ENCODE results near the gene SNAP25.

Gene SNAP25

DNA sequence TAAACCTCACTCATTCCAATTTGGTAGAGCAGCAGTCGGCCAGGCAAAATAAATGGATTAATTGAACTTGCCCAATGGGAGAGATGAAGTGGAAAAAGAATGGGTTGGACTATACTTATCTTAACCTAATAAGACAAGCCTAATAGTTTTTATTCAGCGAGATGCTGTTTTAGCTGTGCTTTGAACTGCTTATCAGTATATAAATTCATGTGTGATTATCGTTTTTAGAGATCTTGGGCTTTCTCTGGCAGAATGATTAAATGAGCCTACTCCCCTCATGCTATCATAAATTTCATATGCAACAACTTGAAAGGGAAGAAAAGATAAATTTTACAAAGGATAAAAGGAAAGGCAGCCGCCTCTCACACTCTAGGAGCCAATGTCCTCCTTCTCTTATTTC lies 59.8 kb downstream of the SNAP25 start:
- TF ChIP-seq, protein P1, sequence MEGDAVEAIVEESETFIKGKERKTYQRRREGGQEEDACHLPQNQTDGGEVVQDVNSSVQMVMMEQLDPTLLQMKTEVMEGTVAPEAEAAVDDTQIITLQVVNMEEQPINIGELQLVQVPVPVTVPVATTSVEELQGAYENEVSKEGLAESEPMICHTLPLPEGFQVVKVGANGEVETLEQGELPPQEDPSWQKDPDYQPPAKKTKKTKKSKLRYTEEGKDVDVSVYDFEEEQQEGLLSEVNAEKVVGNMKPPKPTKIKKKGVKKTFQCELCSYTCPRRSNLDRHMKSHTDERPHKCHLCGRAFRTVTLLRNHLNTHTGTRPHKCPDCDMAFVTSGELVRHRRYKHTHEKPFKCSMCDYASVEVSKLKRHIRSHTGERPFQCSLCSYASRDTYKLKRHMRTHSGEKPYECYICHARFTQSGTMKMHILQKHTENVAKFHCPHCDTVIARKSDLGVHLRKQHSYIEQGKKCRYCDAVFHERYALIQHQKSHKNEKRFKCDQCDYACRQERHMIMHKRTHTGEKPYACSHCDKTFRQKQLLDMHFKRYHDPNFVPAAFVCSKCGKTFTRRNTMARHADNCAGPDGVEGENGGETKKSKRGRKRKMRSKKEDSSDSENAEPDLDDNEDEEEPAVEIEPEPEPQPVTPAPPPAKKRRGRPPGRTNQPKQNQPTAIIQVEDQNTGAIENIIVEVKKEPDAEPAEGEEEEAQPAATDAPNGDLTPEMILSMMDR (IDR thresholded peaks at IDR 0.05; ENCODE audit: borderline replicate concordance, control extremely low read depth, extremely low read depth, insufficient read depth, missing control alignments): no peak
- in situ Hi-C loops (cut with MboI; ENCODE audit: low sequenced_read_pairs, unreplicated experiment): no loop called here
- DNase-seq (ENCODE audit: low spot score): no peak

DNA sequence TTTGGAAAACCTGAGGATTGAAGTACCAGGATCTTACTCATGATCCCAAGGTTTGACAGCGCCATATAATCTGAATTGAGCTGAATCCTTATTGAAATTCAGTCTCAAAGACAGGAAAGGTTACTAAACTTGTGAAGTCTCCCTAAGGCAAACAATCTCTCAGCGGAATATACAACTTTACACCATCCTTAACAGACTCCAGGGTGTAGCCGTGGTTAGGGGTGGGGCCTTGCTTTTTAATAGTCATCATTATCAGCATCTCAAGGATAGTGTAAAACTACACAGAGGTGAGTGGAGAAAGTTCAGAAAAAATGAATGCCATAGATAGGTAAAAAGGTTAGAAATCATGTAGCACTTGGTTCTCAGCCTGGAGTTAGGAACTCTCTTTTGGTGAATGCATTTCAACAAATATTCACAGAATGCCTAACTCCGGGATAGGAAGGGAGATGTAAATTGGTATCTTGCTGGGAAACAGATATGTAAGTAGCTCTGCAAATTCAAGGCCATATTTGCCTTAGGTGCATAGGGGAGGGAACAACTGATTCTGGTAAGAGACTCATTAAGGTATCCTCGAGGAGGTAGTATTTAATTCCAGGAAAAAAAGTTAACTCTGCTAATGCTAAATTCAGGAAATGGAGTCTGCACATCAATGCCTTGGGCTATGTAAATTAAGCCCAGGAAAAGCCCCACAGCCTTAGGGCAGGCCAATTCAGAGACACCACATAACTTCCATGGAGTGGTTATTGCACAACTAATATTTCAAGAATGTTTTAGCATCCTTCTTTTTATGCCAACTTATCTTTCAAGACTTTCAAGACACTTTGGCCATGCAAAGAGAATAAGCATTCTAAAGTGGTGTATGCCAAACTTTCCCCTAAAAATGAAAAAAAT lies 61.6 kb downstream of the SNAP25 start:
- in situ Hi-C loops (cut with MboI; ENCODE audit: low sequenced_read_pairs, unreplicated experiment): no loop called here
- TF ChIP-seq, protein P1 (IDR thresholded peaks at IDR 0.05; ENCODE audit: borderline replicate concordance, control extremely low read depth, extremely low read depth, insufficient read depth, missing control alignments): no peak
- no peak for DNase-seq (ENCODE audit: low spot score)

DNA sequence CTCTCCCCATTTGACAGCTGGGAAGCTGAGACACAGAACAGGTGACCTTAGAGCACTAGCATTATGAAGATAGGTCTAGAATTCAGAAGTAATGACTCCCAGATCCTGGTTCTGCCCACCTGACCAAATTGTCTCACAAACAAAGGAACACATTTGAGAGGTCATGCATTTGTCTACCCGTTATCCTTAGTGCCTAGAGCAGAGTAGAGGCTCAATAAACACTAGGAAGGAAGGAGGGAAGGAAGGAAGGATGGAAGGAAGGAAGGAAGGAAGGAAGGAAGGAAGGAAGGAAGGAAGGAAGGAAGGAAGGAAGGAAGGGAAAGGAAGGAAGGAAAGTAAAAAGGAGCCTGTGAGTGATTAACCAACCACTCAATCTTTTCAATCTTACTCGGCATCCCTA lies 63.3 kb downstream of the SNAP25 start:
- TF ChIP-seq, protein P1 (IDR thresholded peaks at IDR 0.05; ENCODE audit: borderline replicate concordance, control extremely low read depth, extremely low read depth, insufficient read depth, missing control alignments): no peak
- in situ Hi-C loops (cut with MboI; ENCODE audit: low sequenced_read_pairs, unreplicated experiment): no loop called here
- no peak for DNase-seq (ENCODE audit: low spot score)

DNA sequence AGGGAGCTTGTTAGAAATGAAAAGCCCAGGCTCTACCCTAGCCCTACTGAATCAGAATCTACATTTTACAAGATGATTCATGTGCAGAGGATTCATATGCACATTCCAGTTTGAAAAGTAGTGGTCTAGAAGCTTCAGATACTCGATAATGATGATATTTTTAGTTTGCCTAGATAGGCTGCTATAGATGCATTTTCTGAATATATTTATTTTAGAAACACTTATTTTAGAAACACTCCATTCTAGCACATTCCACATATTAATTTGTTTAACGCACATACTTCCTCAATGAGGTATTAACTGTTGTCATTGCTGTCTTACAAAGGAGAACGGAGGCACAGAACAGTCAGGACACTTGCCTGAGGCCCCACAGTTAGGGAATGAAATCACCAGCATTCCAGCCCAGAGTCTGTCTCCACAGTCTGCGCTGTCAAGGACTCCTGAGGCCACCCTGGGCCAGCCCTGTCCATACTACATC lies 64.4 kb downstream of the SNAP25 start:
- no peak for DNase-seq (ENCODE audit: low spot score)
- in situ Hi-C loops (cut with MboI; ENCODE audit: low sequenced_read_pairs, unreplicated experiment): no loop called here
- TF ChIP-seq, protein P1 (IDR thresholded peaks at IDR 0.05; ENCODE audit: borderline replicate concordance, control extremely low read depth, extremely low read depth, insufficient read depth, missing control alignments): no peak

DNA sequence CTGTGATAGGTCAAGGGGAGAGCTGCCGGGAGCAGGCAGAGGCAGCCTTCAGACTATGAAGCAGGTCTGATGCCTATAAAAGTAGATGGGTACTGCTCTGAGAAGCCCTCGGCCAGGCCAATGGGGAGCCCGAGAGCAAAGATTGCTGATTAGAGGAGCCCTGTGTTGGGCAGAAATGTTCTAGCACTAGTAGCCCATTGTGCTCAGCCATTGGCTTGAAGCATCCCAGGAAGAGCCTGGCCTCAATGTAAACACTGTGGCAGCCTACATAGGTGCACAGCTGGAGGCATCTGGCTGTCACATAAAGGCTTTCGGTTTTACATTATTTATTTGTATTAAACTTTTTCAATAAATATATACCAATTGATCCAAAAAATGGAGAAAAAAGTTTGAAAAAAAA lies 67.7 kb downstream of the SNAP25 start:
- in situ Hi-C loops (cut with MboI; ENCODE audit: low sequenced_read_pairs, unreplicated experiment): no loop called here
- TF ChIP-seq, protein P1 (IDR thresholded peaks at IDR 0.05; ENCODE audit: borderline replicate concordance, control extremely low read depth, extremely low read depth, insufficient read depth, missing control alignments): no peak

DNA sequence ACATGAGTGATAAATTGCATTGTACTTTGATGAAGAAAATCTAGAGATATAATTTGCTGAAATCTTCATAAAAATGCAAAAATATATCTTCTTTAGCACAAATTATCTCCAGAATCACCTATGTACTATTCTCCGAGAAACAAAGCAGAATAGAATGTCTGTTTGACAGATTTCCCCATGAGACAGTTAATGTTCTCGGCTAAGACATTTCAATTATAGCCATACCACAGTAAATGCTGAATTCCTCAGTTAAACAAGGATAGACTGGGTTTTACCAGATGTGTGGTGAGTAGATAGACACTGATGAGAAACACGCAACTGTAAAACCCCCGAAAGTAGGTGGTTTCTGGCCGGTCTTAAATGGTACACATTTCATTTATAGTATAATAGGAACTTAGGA lies 69.8 kb downstream of the SNAP25 start:
- in situ Hi-C loops (cut with MboI; ENCODE audit: low sequenced_read_pairs, unreplicated experiment): no loop called here
- DNase-seq (ENCODE audit: low spot score): no peak
- TF ChIP-seq, protein P1 (IDR thresholded peaks at IDR 0.05; ENCODE audit: borderline replicate concordance, control extremely low read depth, extremely low read depth, insufficient read depth, missing control alignments): no peak

More for the DNA sequence above, 67.7 kb downstream of the SNAP25 start:
- no peak for DNase-seq (ENCODE audit: low spot score)

Measured in GM13976 (cell line).